Erythroblast (primary cell): ENCODE results near the gene ZNF331.
A peak's percentile ranks its signal among the peaks of the same experiment; 100 is the strongest.

Source experiments
- GATA1 ChIP-seq: IDR thresholded peaks from 2 replicates; pipeline ENCODE4 v1.6.1; 2011; ENCODE audit warnings: low read depth, mild to moderate bottlenecking, control low read depth, low read length, moderate library complexity
- POLR2A ChIP-seq: IDR thresholded peaks from 2 replicates; pipeline ENCODE4 v1.6.1; 2011; ENCODE audit warnings: mild to moderate bottlenecking, low read length

DNA sequence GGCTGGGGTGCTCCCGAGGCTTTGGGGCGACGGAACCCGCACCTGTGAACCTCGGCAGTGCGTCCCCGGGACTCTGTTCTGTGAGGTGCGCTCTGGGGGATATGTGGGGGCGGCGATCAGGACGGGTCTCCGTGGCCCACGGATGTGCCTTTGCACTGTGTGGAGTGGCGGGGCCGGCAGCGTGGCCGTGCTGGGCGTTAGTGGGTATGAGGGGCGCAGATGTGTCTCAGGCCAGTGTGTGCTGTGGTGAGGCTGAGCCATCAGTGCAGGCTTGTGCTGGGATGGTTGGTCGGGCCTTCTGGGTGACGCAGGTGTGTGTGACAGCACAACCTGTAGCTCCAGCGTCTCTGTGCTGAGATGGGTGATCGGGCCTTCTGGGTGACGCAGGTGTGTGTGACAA lies 16.9 kb downstream of the ZNF331 start:
- peak; percentile 67 for TF ChIP-seq POLR2A
- TF ChIP-seq GATA1: no peak
